ENCODE data around the gene LRRC3.

LRRC3 gene

GRCh38 chr21:44424608-44425306 lies 30.6 kb upstream of the LRRC3 start:
- Histone ChIP-seq H3K9ac (no peak overlapping the region), H3K9me3 (ENCODE audit: control insufficient read depth, low read length) (no peaks in the 10 kb centered on the region), H3K79me2 (no peaks in the 10 kb centered on the region), H3K4me3 (ENCODE audit: low read depth, low read length) (no peak overlapping the region), H3K27me3 (ENCODE audit: control insufficient read depth, insufficient read depth, low read length) (no peaks in the 10 kb centered on the region), H2AFZ (no peak overlapping the region), H3K27ac (no peak overlapping the region), H3K4me2 (ENCODE audit: low read length) (no peak overlapping the region), H3K36me3 (ENCODE audit: control insufficient read depth, insufficient read depth, low read length) (no peaks in the 10 kb centered on the region), H3K4me1 (no peaks in the 10 kb centered on the region)
- TF ChIP-seq CTCF (IDR thresholded peaks at IDR 0.05) = no peak

GRCh38 chr21:44425307-44425894 lies 29.9 kb upstream of the LRRC3 start:
- Histone ChIP-seq H3K4me1 (no peaks in the 10 kb centered on the region), H3K9me3 (ENCODE audit: control insufficient read depth, low read length) (no peaks in the 10 kb centered on the region), H3K9ac (no peak overlapping the region), H3K27ac (no peak overlapping the region), H2AFZ (no peak overlapping the region), H3K36me3 (ENCODE audit: control insufficient read depth, insufficient read depth, low read length) (no peaks in the 10 kb centered on the region), H3K4me2 (ENCODE audit: low read length) (no peak overlapping the region), H3K79me2 (no peaks in the 10 kb centered on the region), H3K4me3 (ENCODE audit: low read depth, low read length) (no peak overlapping the region), H3K27me3 (ENCODE audit: control insufficient read depth, insufficient read depth, low read length) (no peaks in the 10 kb centered on the region)
- no peak for TF ChIP-seq CTCF (IDR thresholded peaks at IDR 0.05)

- no peak for TF ChIP-seq CTCF (IDR thresholded peaks at IDR 0.05)
- Histone ChIP-seq H3K4me1 (no peaks in the 10 kb centered on the region), H3K36me3 (ENCODE audit: control insufficient read depth, insufficient read depth, low read length) (no peaks in the 10 kb centered on the region), H3K4me2 (ENCODE audit: low read length) (no peak overlapping the region), H3K27me3 (ENCODE audit: control insufficient read depth, insufficient read depth, low read length) (no peaks in the 10 kb centered on the region), H3K9ac (no peak overlapping the region), H3K4me3 (ENCODE audit: low read depth, low read length) (no peak overlapping the region), H2AFZ (no peak overlapping the region), H3K9me3 (ENCODE audit: control insufficient read depth, low read length) (no peaks in the 10 kb centered on the region), H3K27ac (no peak overlapping the region), H3K79me2 (no peaks in the 10 kb centered on the region)
Observed at GRCh38 chr21:44425895-44426662, 29.2 kb upstream of the LRRC3 start.

GRCh38 chr21:44426663-44427191 lies 28.6 kb upstream of the LRRC3 start:
- no peak overlapping the region for H3K9ac ChIP-seq
- no peaks in the 10 kb centered on the region for H3K4me1 ChIP-seq
- no peak overlapping the region for H3K4me2 ChIP-seq (ENCODE audit: low read length)
- no peaks in the 10 kb centered on the region for H3K79me2 ChIP-seq
- no peak overlapping the region for H2AFZ ChIP-seq
- no peak for TF ChIP-seq CTCF (IDR thresholded peaks at IDR 0.05)
- H3K27ac ChIP-seq = no peak overlapping the region
- H3K4me3 ChIP-seq (ENCODE audit: low read depth, low read length) = no peak overlapping the region
- no peaks in the 10 kb centered on the region for H3K36me3 ChIP-seq (ENCODE audit: control insufficient read depth, insufficient read depth, low read length)
- no peaks in the 10 kb centered on the region for H3K27me3 ChIP-seq (ENCODE audit: control insufficient read depth, insufficient read depth, low read length)
- H3K9me3 ChIP-seq (ENCODE audit: control insufficient read depth, low read length) = no peaks in the 10 kb centered on the region

Data from parathyroid adenoma (tissue), 2 donors.